Immature natural killer cell (primary cell): Measurements from ENCODE around the gene EIF1. TPM values are rescaled to one million over a fixed set of nuclear protein-coding genes. Genes with fewer than 3 reads are reported as not detected.

Experiments
- DNase-seq, 3 donors: peaks; one replicate each; pipeline ENCODE4 v3.0.0; 2022; ENCODE audit warnings: mixed read lengths in 1 of 3
- H3K27ac Mint-ChIP-seq, 6 donors: one replicate each; pipeline ENCODE4 v1.8.0; 2020; ENCODE audit warnings: mixed read lengths in 6 of 6, mild to moderate bottlenecking in 5 of 6, inconsistent platforms in 4 of 6, moderate library complexity in 3 of 6
- H3K27me3 Mint-ChIP-seq, 3 donors: one replicate each; pipeline ENCODE4 v1.8.0; 2020 to 2021; ENCODE audit warnings: low read depth in 3 of 3, mild to moderate bottlenecking in 3 of 3, mixed read lengths in 3 of 3, moderate library complexity in 3 of 3, inconsistent platforms in 1 of 3
- H3K36me3 Mint-ChIP-seq, 3 donors: one replicate each; pipeline ENCODE4 v1.8.0; 2020; ENCODE audit warnings: mixed read lengths in 3 of 3, inconsistent platforms in 2 of 3, mild to moderate bottlenecking in 2 of 3
- H3K4me1 Mint-ChIP-seq, 2 donors: one replicate each; pipeline ENCODE4 v1.8.0; 2020; ENCODE audit warnings: inconsistent platforms in 2 of 2, mild to moderate bottlenecking in 2 of 2, mixed read lengths in 2 of 2, moderate library complexity in 1 of 2
- H3K4me3 Mint-ChIP-seq, 5 donors: one replicate each; pipeline ENCODE4 v1.8.0; 2020; ENCODE audit warnings: mild to moderate bottlenecking in 5 of 5, mixed read lengths in 5 of 5, inconsistent platforms in 3 of 5, moderate library complexity in 3 of 5
- H3K9me3 Mint-ChIP-seq, 6 donors: one replicate each; pipeline ENCODE4 v1.8.0; 2020; ENCODE audit warnings: mild to moderate bottlenecking in 6 of 6, mixed read lengths in 6 of 6, inconsistent platforms in 4 of 6, moderate library complexity in 3 of 6
- polyA plus RNA-seq, 3 donors: library from polyadenylated mRNA; unstranded; fragments of 300-500 nt; fragmentation: Illumina TruSeq; gene quantifications; one replicate each; pipeline ENCODE4 v1.2.3, GENCODE V29; 2021

The EIF1 gene
- polyA plus RNA-seq, 3 donors from 2014 or later, result 639 to 1,260 (median 915) TPM

DNA sequence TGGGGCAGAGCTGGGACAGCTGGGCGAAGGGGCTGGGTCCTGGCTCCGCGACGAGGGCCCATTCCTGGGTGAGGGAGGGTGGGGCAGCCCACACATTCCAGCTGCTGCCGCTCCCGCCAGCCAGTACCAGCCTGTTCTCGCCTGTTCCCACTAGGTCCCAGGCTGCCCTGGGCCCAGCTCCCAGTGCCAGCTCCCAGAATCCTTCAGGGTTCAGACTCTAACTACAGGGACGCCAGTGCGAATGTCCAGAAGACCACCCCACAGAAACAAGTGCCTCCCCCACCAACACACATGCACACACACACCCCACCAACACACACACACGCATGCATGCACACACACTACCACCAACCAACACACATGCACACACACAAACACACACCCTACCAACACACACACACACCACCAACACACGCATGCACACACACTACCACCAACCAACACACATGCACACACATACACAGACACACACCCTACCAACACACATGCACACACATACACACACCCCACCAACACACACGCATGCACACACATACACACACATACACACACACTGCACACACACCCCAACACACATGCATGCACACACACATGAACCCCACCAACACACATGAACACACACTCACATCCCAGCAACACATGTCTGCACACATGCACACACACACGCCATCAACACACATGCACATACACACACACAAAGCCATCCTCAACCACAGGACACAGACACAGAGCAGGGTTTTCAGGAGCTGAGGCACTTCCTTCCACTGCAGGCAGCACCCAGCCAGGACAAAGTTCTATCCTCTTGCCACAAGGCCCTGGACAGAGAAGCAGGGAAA is 36.8 kb upstream of the EIF1 start:
- Mint-ChIP-seq H3K36me3 (no peaks in the 10 kb centered on the region), H3K27ac (no peak overlapping the region), H3K4me3 (no peak overlapping the region), H3K27me3 (peaks cover 0 to 6% (median 5%) of the 10 kb centered on the region in 3 donors), H3K9me3 (no peaks in the 10 kb centered on the region), H3K4me1 (peaks cover 10 to 12% of the 10 kb centered on the region in 2 donors)
- DNase-seq, result no peak

DNA sequence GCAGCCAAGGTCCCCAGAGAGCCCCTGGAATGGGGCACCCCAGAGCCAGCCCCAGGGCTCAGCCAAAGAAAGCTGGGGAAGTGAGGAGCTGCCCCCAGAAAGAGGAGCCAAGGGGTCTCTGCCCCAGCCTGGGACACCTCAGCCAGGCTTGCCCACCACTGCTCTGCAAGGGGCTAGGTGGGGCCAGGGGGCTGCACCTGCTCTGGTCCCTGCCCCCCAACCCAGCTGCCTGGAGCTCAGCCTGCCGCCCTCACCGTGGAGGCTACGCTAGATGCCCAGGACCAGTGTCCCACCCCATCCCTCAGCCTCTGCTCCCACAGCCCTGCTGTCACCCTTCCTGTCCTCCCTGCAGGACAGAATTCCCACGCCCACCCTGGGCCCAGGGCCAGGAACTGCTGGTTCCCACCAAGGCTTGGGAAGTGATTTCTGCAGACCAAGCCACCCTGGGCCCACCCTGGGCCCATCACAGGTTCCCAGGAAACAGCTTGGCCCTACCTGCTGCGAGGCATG is 36.2 kb upstream of the EIF1 start:
- Mint-ChIP-seq H3K27me3 (peaks cover 0 to 7% (median 6%) of the 10 kb centered on the region in 3 donors), H3K27ac (no peak overlapping the region), H3K36me3 (no peaks in the 10 kb centered on the region), H3K9me3 (no peaks in the 10 kb centered on the region), H3K4me3 (no peak overlapping the region), H3K4me1 (peaks cover 10 to 12% of the 10 kb centered on the region in 2 donors)
- no peak for DNase-seq

DNA sequence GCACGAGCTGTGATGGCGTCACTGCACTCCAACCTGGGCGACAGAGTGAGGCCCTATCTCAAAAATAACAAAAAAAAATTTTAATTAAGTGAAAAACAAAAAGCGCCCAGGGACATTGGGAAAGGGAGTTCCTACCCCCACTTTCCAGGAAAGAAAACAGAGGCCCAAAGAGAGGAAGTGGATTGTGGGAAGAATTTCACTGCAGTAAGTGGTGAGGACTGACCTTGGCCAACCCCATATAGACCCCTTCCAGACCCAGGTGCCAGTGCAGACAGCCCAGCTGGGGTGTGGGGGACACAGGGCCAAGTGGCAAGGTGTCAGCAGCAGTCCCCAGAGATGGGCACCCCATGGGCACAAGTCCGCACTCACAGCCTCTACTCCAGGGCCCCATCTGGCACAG is 35.3 kb upstream of the EIF1 start:
- DNase-seq, result no peak
- Mint-ChIP-seq H3K36me3 (no peaks in the 10 kb centered on the region), H3K27me3 (peaks cover 0 to 9% (median 4%) of the 10 kb centered on the region in 3 donors), H3K4me1 (peaks cover 4 to 6% of the 10 kb centered on the region in 2 donors), H3K4me3 (no peak overlapping the region), H3K9me3 (no peaks in the 10 kb centered on the region), H3K27ac (no peak overlapping the region)

DNA sequence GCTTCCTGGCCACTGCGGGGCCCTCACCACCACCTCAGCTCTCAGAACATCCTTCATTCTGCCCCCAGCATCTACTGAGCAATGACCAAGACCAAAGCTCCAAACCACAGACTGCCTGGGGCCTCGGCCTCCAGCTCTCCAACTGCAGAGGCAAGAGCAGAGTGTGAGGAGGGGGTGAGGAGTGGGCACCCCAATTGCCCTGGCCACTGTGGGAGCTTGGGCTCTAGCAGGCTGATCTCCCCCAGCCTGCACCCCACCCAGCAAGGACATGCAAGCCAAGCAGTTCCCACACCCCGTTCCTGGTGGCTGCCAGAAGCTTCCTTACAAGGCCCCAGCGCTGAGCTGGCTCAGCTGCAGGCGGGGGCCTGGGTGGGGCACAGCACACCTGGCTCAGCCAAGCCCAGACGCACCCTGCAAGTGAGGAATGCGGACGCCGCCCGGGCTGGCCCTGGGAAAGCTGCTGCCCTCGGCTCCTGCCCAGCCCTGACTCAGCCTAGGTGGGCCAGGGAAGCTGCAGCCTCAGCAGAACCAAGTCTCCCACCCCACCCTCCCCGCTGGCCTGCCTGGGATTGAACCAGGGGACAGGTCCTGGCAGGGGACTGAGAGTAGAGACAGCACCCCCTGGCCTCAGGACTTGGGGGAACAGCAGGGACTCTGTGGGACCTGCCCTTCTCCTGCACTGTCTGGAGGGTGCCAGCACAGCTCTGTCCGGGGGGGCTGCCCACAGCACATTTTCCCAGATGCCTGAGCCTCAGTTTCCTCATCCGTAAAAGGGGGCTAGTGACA is 34.6 kb upstream of the EIF1 start:
- no peaks in the 10 kb centered on the region for H3K4me1 Mint-ChIP-seq
- no peaks in the 10 kb centered on the region for H3K9me3 Mint-ChIP-seq
- DNase-seq, result no peak
- H3K27me3 Mint-ChIP-seq, result peaks cover 0 to 6% (median 2%) of the 10 kb centered on the region in 3 donors
- H3K36me3 Mint-ChIP-seq, result no peaks in the 10 kb centered on the region
- no peak overlapping the region for H3K27ac Mint-ChIP-seq
- H3K4me3 Mint-ChIP-seq, result no peak overlapping the region

- Mint-ChIP-seq H3K36me3 (no peaks in the 10 kb centered on the region), H3K27me3 (peaks cover 0 to 6% (median 4%) of the 10 kb centered on the region in 3 donors), H3K9me3 (no peaks in the 10 kb centered on the region), H3K4me3 (no peak overlapping the region), H3K27ac (no peak overlapping the region), H3K4me1 (no peaks in the 10 kb centered on the region)
- no peak for DNase-seq
Measured at GRCh38 chr17:41654678-41655607, 33.7 kb upstream of the EIF1 start.

DNA sequence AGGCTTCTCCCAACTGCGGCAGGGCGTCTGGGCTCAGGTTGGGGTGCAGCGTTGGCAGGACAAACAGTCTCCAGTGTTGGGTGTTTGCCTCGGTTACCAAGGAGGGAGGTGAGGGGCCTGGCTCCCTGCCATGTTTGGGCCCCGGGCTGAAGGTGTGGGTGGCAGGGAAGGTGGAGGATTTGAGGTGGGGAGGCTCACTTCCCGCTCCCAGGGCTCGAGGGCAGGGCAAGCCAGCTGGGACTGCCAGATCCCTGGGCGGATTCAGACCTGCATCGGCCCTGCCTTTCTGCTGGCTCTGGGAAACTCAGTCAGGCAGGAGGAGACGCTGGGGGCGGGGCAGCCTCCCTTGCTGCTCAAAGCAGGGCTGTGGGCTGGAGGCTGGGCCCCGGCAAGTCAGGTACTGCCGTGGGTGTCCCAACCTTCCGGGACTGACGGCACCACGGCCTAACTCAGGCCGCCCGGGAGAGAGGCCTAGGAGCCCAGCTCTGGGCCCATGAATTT is 33.0 kb upstream of the EIF1 start:
- no peaks in the 10 kb centered on the region for H3K4me1 Mint-ChIP-seq
- H3K27me3 Mint-ChIP-seq, result peaks cover 0 to 6% (median 4%) of the 10 kb centered on the region in 3 donors

GRCh38 chr17:41656249-41657023 is 32.2 kb upstream of the EIF1 start:
- Mint-ChIP-seq H3K36me3 (no peaks in the 10 kb centered on the region), H3K4me1 (no peaks in the 10 kb centered on the region), H3K9me3 (no peaks in the 10 kb centered on the region), H3K27ac (no peak overlapping the region), H3K27me3 (peaks cover 0 to 6% (median 4%) of the 10 kb centered on the region in 3 donors), H3K4me3 (no peak overlapping the region)
- DNase-seq, result no peak

More for the DNA sequence above, 33.0 kb upstream of the EIF1 start:
- DNase-seq, result no peak
- Mint-ChIP-seq H3K9me3 (no peaks in the 10 kb centered on the region), H3K36me3 (no peaks in the 10 kb centered on the region), H3K27ac (no peak overlapping the region), H3K4me3 (no peak overlapping the region)

DNA sequence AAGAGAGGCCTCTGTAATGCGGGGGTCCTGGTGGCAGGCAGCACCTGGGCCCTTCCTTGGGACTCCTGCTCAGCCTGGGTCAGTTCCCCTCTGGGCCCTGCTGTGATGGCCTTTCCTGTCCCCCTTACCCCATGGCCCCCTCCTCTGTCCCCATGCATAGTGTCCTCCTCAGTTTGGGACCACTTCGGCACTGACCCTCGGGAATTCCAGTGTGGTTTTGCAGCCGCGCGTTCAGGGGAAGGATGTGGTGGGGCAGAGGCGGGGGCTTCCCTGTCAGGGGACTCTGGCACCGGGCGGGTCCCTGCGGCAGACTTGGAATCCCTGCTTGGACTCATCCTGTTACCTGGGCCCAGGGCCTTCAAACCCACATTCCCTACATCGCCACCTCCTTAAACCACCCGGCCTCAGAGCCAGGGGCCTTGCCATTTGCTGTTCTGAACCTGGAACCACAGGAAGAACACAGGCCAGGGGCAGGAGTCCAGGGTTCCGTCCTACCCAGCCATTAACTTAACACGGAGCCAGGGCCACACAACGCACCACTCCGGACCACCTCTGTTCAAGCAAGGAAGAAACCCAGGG is 31.4 kb upstream of the EIF1 start:
- Mint-ChIP-seq H3K27ac (no peak overlapping the region), H3K4me1 (no peaks in the 10 kb centered on the region), H3K27me3 (peaks cover 0 to 4% (median 3%) of the 10 kb centered on the region in 3 donors), H3K36me3 (no peaks in the 10 kb centered on the region), H3K9me3 (no peaks in the 10 kb centered on the region), H3K4me3 (no peak overlapping the region)
- no peak for DNase-seq

DNA sequence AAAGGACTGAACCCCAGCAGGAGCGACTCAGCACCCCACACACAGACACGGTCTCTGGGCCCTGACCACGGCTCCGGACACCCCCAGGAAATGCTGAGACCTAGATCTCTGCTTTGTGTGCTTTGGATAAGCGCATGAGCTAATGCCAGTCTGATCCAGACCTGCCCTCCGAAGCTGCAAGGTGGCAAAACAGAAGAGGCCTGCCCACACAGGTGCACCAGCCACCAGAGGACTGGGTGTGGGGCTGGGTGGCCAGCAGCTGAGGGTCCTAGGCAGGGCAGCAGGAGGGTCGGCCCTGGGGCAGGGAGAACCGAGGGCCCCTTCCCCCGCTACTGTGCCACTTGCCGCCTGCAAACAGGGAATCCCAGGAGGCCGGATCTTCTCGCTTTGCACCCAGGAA is 30.7 kb upstream of the EIF1 start:
- no peak for DNase-seq
- H3K4me3 Mint-ChIP-seq, result no peak overlapping the region
- no peak overlapping the region for H3K27ac Mint-ChIP-seq

GRCh38 chr17:41658846-41659245 is 29.8 kb upstream of the EIF1 start:
- Mint-ChIP-seq H3K27ac (no peak overlapping the region), H3K4me1 (no peaks in the 10 kb centered on the region), H3K27me3 (peaks cover 0 to 4% (median 3%) of the 10 kb centered on the region in 3 donors), H3K36me3 (no peaks in the 10 kb centered on the region), H3K4me3 (no peak overlapping the region), H3K9me3 (no peaks in the 10 kb centered on the region)
- DNase-seq, result no peak

More for the DNA sequence above, 30.7 kb upstream of the EIF1 start:
- H3K36me3 Mint-ChIP-seq, result no peaks in the 10 kb centered on the region
- peaks cover 0 to 4% (median 3%) of the 10 kb centered on the region in 3 donors for H3K27me3 Mint-ChIP-seq
- no peaks in the 10 kb centered on the region for H3K9me3 Mint-ChIP-seq
- H3K4me1 Mint-ChIP-seq, result no peaks in the 10 kb centered on the region

- peaks cover 0 to 4% (median 3%) of the 10 kb centered on the region in 3 donors for H3K27me3 Mint-ChIP-seq
- H3K4me1 Mint-ChIP-seq, result no peaks in the 10 kb centered on the region
- no peak for DNase-seq
- H3K4me3 Mint-ChIP-seq, result no peak overlapping the region
- H3K9me3 Mint-ChIP-seq, result no peaks in the 10 kb centered on the region
- no peaks in the 10 kb centered on the region for H3K36me3 Mint-ChIP-seq
- no peak overlapping the region for H3K27ac Mint-ChIP-seq
Measured at GRCh38 chr17:41659427-41660212, 29.1 kb upstream of the EIF1 start.
